Natural killer cell (primary cell): ENCODE data around the gene AVPR1B. TPM values are rescaled to one million over a fixed set of nuclear protein-coding genes. Genes with fewer than 3 reads are reported as not detected.

Experiments used
- ATAC-seq, 3 donors: fragments of 150-1000 bp in 2 of 3; fragments of 200-7000 bp in 1 of 3; cut with Tn5 transposase; 1 replicate in 1 of 3; 2 replicates in 2 of 3; pipeline ENCODE4 v1.10.0; 2021; ENCODE audit warnings: mild to moderate bottlenecking in 2 of 3, moderate library complexity in 2 of 3
- DNase-seq, 2 donors: peaks; one replicate each; pipeline versions ENCODE4 v3.0.0 to v3.0.0-alpha.2; 2013 to 2021; ENCODE audit warnings: mixed read lengths in 1 of 2
- H3K27ac ChIP-seq: one replicate; pipeline ENCODE4 v1.5.1; 2013; ENCODE audit warnings: mild to moderate bottlenecking, low read length
- H3K27me3 ChIP-seq: one replicate; pipeline ENCODE4 v1.6.1; 2013; ENCODE audit warnings: low read length; ENCODE audit not compliant: control insufficient read depth, insufficient read depth
- H3K36me3 ChIP-seq: one replicate; pipeline ENCODE4 v1.6.1; 2013; ENCODE audit warnings: low read length; ENCODE audit not compliant: control insufficient read depth, insufficient read depth
- H3K4me1 ChIP-seq: one replicate; pipeline ENCODE4 v1.6.1; 2013; ENCODE audit warnings: low read length; ENCODE audit not compliant: control insufficient read depth, insufficient read depth
- H3K4me3 ChIP-seq: one replicate; pipeline ENCODE4 v1.5.1; 2013; ENCODE audit warnings: low read length
- H3K9me3 ChIP-seq: one replicate; pipeline ENCODE4 v1.6.1; 2013; ENCODE audit warnings: low read length; ENCODE audit not compliant: control insufficient read depth, insufficient read depth
- H3K27ac Mint-ChIP-seq, 2 donors: one replicate each; pipeline ENCODE4 v1.8.0; 2022; ENCODE audit warnings: mild to moderate bottlenecking in 2 of 2, mixed read lengths in 2 of 2, moderate library complexity in 1 of 2
- H3K27me3 Mint-ChIP-seq, 2 donors: one replicate each; pipeline ENCODE4 v1.8.0; 2022; ENCODE audit warnings: low read depth in 2 of 2, mixed read lengths in 2 of 2
- H3K36me3 Mint-ChIP-seq: one replicate; pipeline ENCODE4 v1.8.0; 2022; ENCODE audit warnings: mixed read lengths
- H3K4me1 Mint-ChIP-seq, 2 donors: one replicate each; pipeline ENCODE4 v1.8.0; 2022; ENCODE audit warnings: mixed read lengths in 2 of 2
- H3K4me3 Mint-ChIP-seq: one replicate; pipeline ENCODE4 v1.8.0; 2022; ENCODE audit warnings: mild to moderate bottlenecking, moderate library complexity, mixed read lengths
- H3K9me3 Mint-ChIP-seq, 2 donors: one replicate each; pipeline ENCODE4 v1.8.0; 2022; ENCODE audit warnings: mixed read lengths in 2 of 2
- WGBS: methylation state at CpG from one replicate; pipeline ENCODE4 v1.1.7; 2013; ENCODE audit warnings: missing lambda C conversion rate; ENCODE audit not compliant: insufficient coverage; 5-methylcytosine and 5-hydroxymethylcytosine counted together
- intact Hi-C: fragments of 100-400 bp; cut with micrococcal nuclease; formaldehyde crosslinking; loops from one replicate; pipeline ENCODE4 v1.14.2; 2022
- total RNA-seq, 4 donors: library from RNA; stranded (reverse); fragments of 120-200 nt in 1 of 4; gene quantifications; one replicate each; pipeline versions ENCODE4 v1.2.3 to v1.2.4, GENCODE V29; 2013 to 2022
- TF ChIP-seq, protein P1 (sequence below): fragments of 200-600 bp; IDR thresholded peaks from one replicate; pipeline ENCODE4 v1.8.0; 2022; ENCODE audit warnings: antibody characterized with exemption

Gene AVPR1B
- total RNA-seq, 3 donors from 2014 or later (not counting 1 experiment from before 2014, with no cell fraction given), result not detected

DNA sequence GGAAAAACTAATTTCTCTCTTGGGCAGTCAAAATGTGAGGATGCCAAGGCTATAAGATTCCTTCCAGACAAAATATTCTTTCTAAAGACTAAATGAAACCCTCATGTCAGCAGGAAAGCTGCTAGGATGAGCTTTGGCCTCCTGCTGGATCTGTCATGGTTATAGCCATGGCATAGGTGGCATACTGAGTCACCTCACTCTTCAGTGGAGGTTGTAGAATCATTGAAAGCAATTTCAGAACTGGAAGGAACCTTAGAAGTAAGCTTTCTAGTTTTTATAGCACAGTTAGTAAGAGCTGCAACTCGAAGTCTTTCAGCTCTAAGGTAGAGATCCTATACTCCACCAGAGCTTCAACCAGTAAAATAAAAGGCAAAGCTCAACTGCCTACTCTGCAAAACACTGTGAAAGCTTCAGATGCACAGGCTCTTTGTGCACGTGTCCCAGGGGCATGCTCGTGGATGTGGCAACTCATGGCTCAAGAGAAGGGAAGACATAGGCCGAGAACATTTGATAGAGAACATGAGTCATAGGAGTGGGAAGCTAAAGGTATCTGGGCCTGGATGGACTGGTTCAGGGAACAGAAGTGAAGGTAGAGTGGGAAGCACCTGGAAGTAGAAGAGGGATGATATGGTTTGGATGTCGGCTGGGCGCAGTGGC lies 5.8 kb downstream of the AVPR1B start:
- Histone ChIP-seq H3K9me3 (no peaks in the 10 kb centered on the region), H3K36me3 (no peaks in the 10 kb centered on the region), H3K4me3 (no peak overlapping the region), H3K27me3 (no peaks in the 10 kb centered on the region), H3K4me1 (no peaks in the 10 kb centered on the region), H3K27ac (no peak overlapping the region)
- H3K36me3 Mint-ChIP-seq, result no peaks in the 10 kb centered on the region
- H3K4me1 Mint-ChIP-seq, result no peaks in the 10 kb centered on the region
- H3K27me3 Mint-ChIP-seq, result peaks cover 15 to 20% of the 10 kb centered on the region in 2 donors
- H3K4me3 Mint-ChIP-seq, result no peak overlapping the region
- ATAC-seq (no peak), DNase-seq (no peak)
- 89% methylated on average over 6 of the region's 6 CpGs for WGBS
- no peaks in the 10 kb centered on the region for H3K9me3 Mint-ChIP-seq
- intact Hi-C loops, result no loop called here
- no peak overlapping the region for H3K27ac Mint-ChIP-seq
- TF ChIP-seq, protein P1, sequence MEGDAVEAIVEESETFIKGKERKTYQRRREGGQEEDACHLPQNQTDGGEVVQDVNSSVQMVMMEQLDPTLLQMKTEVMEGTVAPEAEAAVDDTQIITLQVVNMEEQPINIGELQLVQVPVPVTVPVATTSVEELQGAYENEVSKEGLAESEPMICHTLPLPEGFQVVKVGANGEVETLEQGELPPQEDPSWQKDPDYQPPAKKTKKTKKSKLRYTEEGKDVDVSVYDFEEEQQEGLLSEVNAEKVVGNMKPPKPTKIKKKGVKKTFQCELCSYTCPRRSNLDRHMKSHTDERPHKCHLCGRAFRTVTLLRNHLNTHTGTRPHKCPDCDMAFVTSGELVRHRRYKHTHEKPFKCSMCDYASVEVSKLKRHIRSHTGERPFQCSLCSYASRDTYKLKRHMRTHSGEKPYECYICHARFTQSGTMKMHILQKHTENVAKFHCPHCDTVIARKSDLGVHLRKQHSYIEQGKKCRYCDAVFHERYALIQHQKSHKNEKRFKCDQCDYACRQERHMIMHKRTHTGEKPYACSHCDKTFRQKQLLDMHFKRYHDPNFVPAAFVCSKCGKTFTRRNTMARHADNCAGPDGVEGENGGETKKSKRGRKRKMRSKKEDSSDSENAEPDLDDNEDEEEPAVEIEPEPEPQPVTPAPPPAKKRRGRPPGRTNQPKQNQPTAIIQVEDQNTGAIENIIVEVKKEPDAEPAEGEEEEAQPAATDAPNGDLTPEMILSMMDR, result no peak

DNA sequence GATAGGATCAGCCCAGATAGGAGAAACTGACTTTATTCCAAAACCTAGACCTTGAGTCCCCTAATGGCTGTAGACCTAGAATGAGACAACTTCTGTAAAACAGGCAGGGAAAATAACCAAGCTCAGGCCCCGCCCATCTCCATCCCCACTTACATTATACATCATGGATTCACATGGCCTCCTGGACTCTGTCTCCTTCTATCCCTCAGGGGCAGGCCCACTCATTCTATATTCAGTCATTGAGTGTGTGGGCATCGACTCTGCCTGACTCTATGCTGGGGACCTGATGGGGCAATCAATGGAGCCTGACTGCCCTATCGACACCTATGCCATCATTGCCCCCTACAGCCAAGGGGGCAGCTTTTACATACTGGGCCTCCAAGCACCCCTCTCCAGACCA lies 6.4 kb downstream of the AVPR1B start:
- intact Hi-C loops, result no loop called here
- Mint-ChIP-seq H3K27me3 (peaks cover 10 to 14% of the 10 kb centered on the region in 2 donors), H3K36me3 (no peaks in the 10 kb centered on the region), H3K4me1 (no peaks in the 10 kb centered on the region), H3K4me3 (no peak overlapping the region), H3K9me3 (no peaks in the 10 kb centered on the region), H3K27ac (no peak overlapping the region)
- Histone ChIP-seq H3K9me3 (no peaks in the 10 kb centered on the region), H3K4me1 (no peaks in the 10 kb centered on the region), H3K27ac (no peak overlapping the region), H3K4me3 (no peak overlapping the region), H3K27me3 (no peaks in the 10 kb centered on the region), H3K36me3 (no peaks in the 10 kb centered on the region)
- ATAC-seq (no peak), DNase-seq (no peak)
- TF ChIP-seq, protein P1, result no peak
- 93% methylated on average over 3 of the region's 3 CpGs for WGBS

DNA sequence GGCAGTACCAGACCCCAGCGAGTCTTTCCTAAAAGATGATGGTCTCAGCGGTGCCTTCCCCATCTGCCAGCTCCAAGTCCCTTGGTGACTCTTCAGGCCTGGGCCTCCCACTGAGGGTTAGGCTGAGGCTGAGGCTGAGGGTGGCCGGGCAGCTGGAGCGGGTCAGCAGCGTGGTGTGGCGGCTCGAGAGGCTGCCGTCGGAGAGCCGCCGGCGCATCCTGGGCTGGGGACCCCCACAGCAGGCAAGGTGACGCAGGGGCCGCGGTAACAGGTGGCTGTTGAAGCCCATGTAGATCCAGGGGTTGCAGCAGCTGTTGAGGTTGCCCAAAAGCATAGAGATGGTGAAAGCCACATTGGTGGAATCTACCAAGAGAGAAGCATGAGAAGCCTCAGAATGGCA lies 7.0 kb downstream of the AVPR1B start:
- Histone ChIP-seq H3K27ac (no peak overlapping the region), H3K4me3 (no peak overlapping the region), H3K4me1 (no peaks in the 10 kb centered on the region), H3K36me3 (no peaks in the 10 kb centered on the region), H3K9me3 (no peaks in the 10 kb centered on the region), H3K27me3 (no peaks in the 10 kb centered on the region)
- TF ChIP-seq, protein P1, result no peak
- intact Hi-C loops, result no loop called here
- Mint-ChIP-seq H3K36me3 (no peaks in the 10 kb centered on the region), H3K27me3 (peaks cover 8% of the 10 kb centered on the region in 2 donors), H3K9me3 (no peaks in the 10 kb centered on the region), H3K4me3 (no peak overlapping the region), H3K4me1 (no peaks in the 10 kb centered on the region), H3K27ac (no peak overlapping the region)
- ATAC-seq (no peak), DNase-seq (no peak)
- 95% methylated on average over 15 of the region's 15 CpGs for WGBS

DNA sequence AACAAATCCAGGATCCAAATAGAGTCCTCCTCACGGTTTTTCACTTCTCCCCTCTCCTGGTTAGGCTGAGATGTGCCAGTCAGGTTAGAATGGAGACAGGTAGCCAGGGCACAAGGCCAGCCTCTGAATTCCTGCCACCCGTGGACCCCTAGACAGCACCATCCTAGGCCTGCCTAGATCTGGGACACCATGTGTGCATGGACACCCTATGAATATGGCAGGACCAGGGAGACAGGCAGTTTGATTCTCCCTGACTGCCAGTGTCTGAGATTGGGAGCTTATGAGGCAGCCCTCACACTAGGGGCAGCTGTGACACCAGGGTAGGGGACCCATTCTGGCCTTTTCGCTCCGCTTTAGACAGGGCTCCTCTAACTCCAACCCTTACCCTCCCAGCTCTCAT lies 7.5 kb downstream of the AVPR1B start:
- WGBS, result 83% methylated on average over 4 of the region's 4 CpGs
- Histone ChIP-seq H3K4me3 (no peak overlapping the region), H3K27ac (no peak overlapping the region), H3K36me3 (no peaks in the 10 kb centered on the region), H3K9me3 (no peaks in the 10 kb centered on the region), H3K27me3 (no peaks in the 10 kb centered on the region), H3K4me1 (no peaks in the 10 kb centered on the region)
- TF ChIP-seq, protein P1, result no peak
- DNase-seq (no peak), ATAC-seq (no peak)
- peaks cover 8% of the 10 kb centered on the region in 2 donors for H3K27me3 Mint-ChIP-seq
- H3K36me3 Mint-ChIP-seq, result no peaks in the 10 kb centered on the region
- H3K4me3 Mint-ChIP-seq, result no peak overlapping the region
- H3K4me1 Mint-ChIP-seq, result no peaks in the 10 kb centered on the region
- no peaks in the 10 kb centered on the region for H3K9me3 Mint-ChIP-seq
- H3K27ac Mint-ChIP-seq, result no peak overlapping the region
- intact Hi-C loops, result no loop called here
